22Rv1 (cell line): ENCODE data around the gene GCN1.

Experiments
- ZFX ChIP-seq: fragments of 450-650 bp; IDR thresholded peaks from 2 replicates; pipeline ENCODE4 v1.6.1; 2017; ENCODE audit warnings: antibody characterized with exemption, borderline replicate concordance
- TF ChIP-seq, protein P1 (sequence below): fragments of 450-650 bp; IDR thresholded peaks from 2 replicates; pipeline ENCODE4 v1.5.1; 2017; ENCODE audit warnings: mild to moderate bottlenecking

DNA sequence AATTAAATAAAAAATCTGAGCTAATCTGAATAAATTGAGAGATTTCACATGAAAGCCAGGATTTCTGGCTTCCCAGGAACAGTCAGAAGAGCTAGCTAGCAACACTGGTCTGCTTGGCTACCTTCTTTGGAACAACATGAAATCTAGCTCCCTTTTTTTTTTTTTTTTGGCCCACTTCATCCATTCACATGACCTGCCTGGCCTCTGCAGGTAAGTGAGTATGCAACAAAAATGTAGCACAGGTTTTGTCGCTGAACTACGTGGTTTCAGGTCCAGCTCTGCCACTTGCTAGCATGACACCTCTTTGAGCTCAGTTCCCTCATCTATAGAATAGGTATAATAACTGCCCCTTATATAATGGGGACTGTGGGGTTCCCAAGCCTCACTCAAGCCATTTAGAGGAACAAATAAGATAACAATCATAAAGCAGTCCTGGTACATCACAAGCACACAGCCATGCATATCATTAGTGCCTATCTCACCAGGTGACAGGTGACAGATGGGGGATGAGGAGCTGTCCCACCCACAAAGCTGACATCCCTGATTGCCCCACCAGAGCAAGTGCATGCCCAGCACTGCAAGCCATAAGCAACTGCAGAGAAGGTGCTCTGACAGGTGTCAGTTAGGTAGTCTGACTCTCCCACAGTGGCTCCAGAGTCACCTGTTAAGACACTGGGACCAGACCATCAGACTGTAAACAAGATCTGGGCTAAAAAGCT is 45.4 kb upstream of the GCN1 start:
- TF ChIP-seq, protein P1, sequence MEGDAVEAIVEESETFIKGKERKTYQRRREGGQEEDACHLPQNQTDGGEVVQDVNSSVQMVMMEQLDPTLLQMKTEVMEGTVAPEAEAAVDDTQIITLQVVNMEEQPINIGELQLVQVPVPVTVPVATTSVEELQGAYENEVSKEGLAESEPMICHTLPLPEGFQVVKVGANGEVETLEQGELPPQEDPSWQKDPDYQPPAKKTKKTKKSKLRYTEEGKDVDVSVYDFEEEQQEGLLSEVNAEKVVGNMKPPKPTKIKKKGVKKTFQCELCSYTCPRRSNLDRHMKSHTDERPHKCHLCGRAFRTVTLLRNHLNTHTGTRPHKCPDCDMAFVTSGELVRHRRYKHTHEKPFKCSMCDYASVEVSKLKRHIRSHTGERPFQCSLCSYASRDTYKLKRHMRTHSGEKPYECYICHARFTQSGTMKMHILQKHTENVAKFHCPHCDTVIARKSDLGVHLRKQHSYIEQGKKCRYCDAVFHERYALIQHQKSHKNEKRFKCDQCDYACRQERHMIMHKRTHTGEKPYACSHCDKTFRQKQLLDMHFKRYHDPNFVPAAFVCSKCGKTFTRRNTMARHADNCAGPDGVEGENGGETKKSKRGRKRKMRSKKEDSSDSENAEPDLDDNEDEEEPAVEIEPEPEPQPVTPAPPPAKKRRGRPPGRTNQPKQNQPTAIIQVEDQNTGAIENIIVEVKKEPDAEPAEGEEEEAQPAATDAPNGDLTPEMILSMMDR: no peak
- TF ChIP-seq ZFX: no peak
